SK-N-SH (cell line): ENCODE results near the gene POLR1C. TPM values are rescaled to one million over a fixed set of nuclear protein-coding genes. Genes with fewer than 3 reads are reported as not detected.

ENCODE experiments used
- CTCF ChIA-PET: fragments of 300-600, 350-600 bp; formaldehyde crosslinking; extraction: SDS; loops from one replicate; lab custom pipeline; 2021; lab: Yijun Ruan, JAX
- POLR2A ChIA-PET: fragments of 350-600 bp; sonication (Branson Sonifier 250); formaldehyde crosslinking; extraction: SDS; loops from one replicate; lab custom pipeline; 2020; ENCODE audit warnings: antibody characterized with exemption, inconsistent platforms; lab: Yijun Ruan, JAX
- DNase-seq: peaks from one replicate; pipeline ENCODE4 v3.0.0; 2012
- H2AFZ ChIP-seq: fragments of 200-600 bp; sonication (generic); 2 replicates; pipeline ENCODE4 v1.8.1; 2016; ENCODE audit warnings: antibody characterized with exemption, mild to moderate bottlenecking, low read depth
- H3F3A ChIP-seq: fragments of 200-600 bp; sonication (generic); replicated peaks from 2 replicates; pipeline ENCODE3; 2016; ENCODE audit warnings: antibody characterized with exemption, mild to moderate bottlenecking; ENCODE audit not compliant: insufficient read depth
- H3K27ac ChIP-seq, 2 experiments: fragments of 200-500 bp in 1 of 2; fragments of 200-600 bp in 1 of 2; sonication (Bioruptor generic) in 1 of 2; sonication (generic), shearing (Covaris generic) in 1 of 2; 2 replicates each; pipeline versions ENCODE4 v1.5.1 to v1.6.1; 2014 to 2016; ENCODE audit warnings: low read depth in 2 of 2, inconsistent platforms in 1 of 2, low read length in 1 of 2, mild to moderate bottlenecking in 1 of 2, mixed read lengths in 1 of 2
- H3K27me3 ChIP-seq: fragments of 200-600 bp; sonication (generic), shearing (Covaris generic); 2 replicates; pipeline ENCODE4 v1.6.1; 2016; ENCODE audit warnings: mixed run types; ENCODE audit not compliant: insufficient read depth
- H3K36me3 ChIP-seq, 2 experiments: fragments of 200-500 bp in 1 of 2; fragments of 200-600 bp in 1 of 2; sonication (Bioruptor generic) in 1 of 2; sonication (generic) in 1 of 2; replicated peaks in 1 of 2; 2 replicates each; pipeline versions ENCODE3 to v1.5.1; 2014 to 2016; ENCODE audit warnings: low read length in 1 of 2, mild to moderate bottlenecking in 1 of 2; ENCODE audit not compliant: insufficient read depth in 2 of 2, control insufficient read depth in 1 of 2
- H3K4me1 ChIP-seq, 2 experiments: fragments of 200-500 bp in 1 of 2; fragments of 200-600 bp in 1 of 2; sonication (Bioruptor generic) in 1 of 2; sonication (generic), shearing (Covaris generic) in 1 of 2; 2 replicates each; pipeline versions ENCODE4 v1.5.1 to v1.6.1; 2014 to 2016; ENCODE audit warnings: low read depth in 1 of 2, low read length in 1 of 2, mixed run types in 1 of 2; ENCODE audit not compliant: insufficient read depth in 2 of 2, control insufficient read depth in 1 of 2
- H3K4me2 ChIP-seq: fragments of 200-600 bp; sonication (generic), shearing (Covaris generic); 2 replicates; pipeline ENCODE4 v1.6.1; 2017; ENCODE audit warnings: mixed run types
- H3K4me3 ChIP-seq, 2 experiments: fragments of 200-500 bp in 1 of 2; fragments of 200-600 bp in 1 of 2; sonication (Bioruptor generic) in 1 of 2; sonication (generic), shearing (Covaris generic) in 1 of 2; 2 replicates each; pipeline versions ENCODE4 v1.5.1 to v1.8.1; 2014 to 2016; ENCODE audit warnings: low read depth in 2 of 2, inconsistent platforms in 1 of 2, low read length in 1 of 2, mild to moderate bottlenecking in 1 of 2, mixed read lengths in 1 of 2, moderate library complexity in 1 of 2
- H3K79me2 ChIP-seq: fragments of 200-600 bp; sonication (generic); 2 replicates; pipeline ENCODE4 v1.8.1; 2017; ENCODE audit warnings: mild to moderate bottlenecking; ENCODE audit not compliant: insufficient read depth
- H3K9ac ChIP-seq: fragments of 200-600 bp; sonication (generic); 2 replicates; pipeline ENCODE4 v1.6.1; 2017; ENCODE audit warnings: mixed run types
- H3K9me2 ChIP-seq: fragments of 200-600 bp; sonication (generic); 2 replicates; pipeline ENCODE4 v1.6.1; 2017; ENCODE audit warnings: mixed run types
- H3K9me3 ChIP-seq: fragments of 200-600 bp; sonication (generic); 2 replicates; pipeline ENCODE4 v1.6.1; 2017; ENCODE audit warnings: mixed run types, mild to moderate bottlenecking, moderate library complexity
- H4K20me1 ChIP-seq: fragments of 200-600 bp; sonication (generic); 2 replicates; pipeline ENCODE4 v1.6.1; 2017; ENCODE audit warnings: mild to moderate bottlenecking, mixed run types; ENCODE audit not compliant: insufficient read depth
- EP300 ChIP-seq, 2 experiments: IDR thresholded peaks; 2 replicates each; pipeline versions ENCODE4 v1.4.0 to v1.6.1; 2012; ENCODE audit warnings: borderline replicate concordance in 1 of 2, low read depth in 1 of 2, low read length in 1 of 2
- FOXM1 ChIP-seq: IDR thresholded peaks from 2 replicates; pipeline ENCODE4 v1.4.0; 2012; ENCODE audit warnings: low read depth, mild to moderate bottlenecking
- GATA2 ChIP-seq: sonication (generic); formaldehyde crosslinking; IDR thresholded peaks from 2 replicates; pipeline ENCODE4 v1.5.0; 2020; ENCODE audit warnings: mild to moderate bottlenecking, missing genetic modification reagents
- MXI1 ChIP-seq: IDR thresholded peaks from 2 replicates; pipeline ENCODE4 v1.6.1; 2012; ENCODE audit warnings: mild to moderate bottlenecking, low read depth, low read length, improper control_type of control experiment
- NFIC ChIP-seq: IDR thresholded peaks from 2 replicates; pipeline ENCODE4 v1.4.0; 2012; ENCODE audit warnings: borderline replicate concordance
- RAD21 ChIP-seq: IDR thresholded peaks from 2 replicates; pipeline ENCODE4 v1.6.1; 2012; ENCODE audit warnings: mild to moderate bottlenecking, low read length
- RFX5 ChIP-seq: IDR thresholded peaks from 2 replicates; pipeline ENCODE4 v1.6.1; 2012; ENCODE audit warnings: mild to moderate bottlenecking, improper control_type of control experiment, low read length
- SIN3A ChIP-seq: IDR thresholded peaks from 2 replicates; pipeline ENCODE4 v1.6.1; 2012; ENCODE audit warnings: low read depth, mild to moderate bottlenecking, low read length, moderate library complexity, borderline replicate concordance
- SMC3 ChIP-seq: IDR thresholded peaks from 2 replicates; pipeline ENCODE4 v1.6.1; 2012; ENCODE audit warnings: low read depth, low read length, improper control_type of control experiment
- TCF12 ChIP-seq: IDR thresholded peaks from 2 replicates; pipeline ENCODE4 v1.4.0; 2012
- ZBTB33 ChIP-seq: IDR thresholded peaks from 2 replicates; pipeline ENCODE4 v1.4.0; 2012; ENCODE audit warnings: low read depth, borderline replicate concordance
- WGBS: methylation state at CpG from one replicate; pipeline ENCODE4 v1.1.6; 2017; ENCODE audit warnings: low lambda C conversion rate; 5-methylcytosine and 5-hydroxymethylcytosine counted together
- polyA plus RNA-seq, 3 experiments: library from polyadenylated mRNA; depleted of rRNA; stranded (reverse); fragments of >200 nt; gene quantifications; 2 replicates each; pipeline ENCODE4 v1.2.3, GENCODE V29; 2012
- TF ChIP-seq, protein P1 (sequence below): IDR thresholded peaks from 2 replicates; pipeline ENCODE4 v1.6.1; 2012; ENCODE audit warnings: mild to moderate bottlenecking, low read depth, low read length, moderate library complexity
- TF ChIP-seq, protein P2 (sequence below): IDR thresholded peaks from 2 replicates; pipeline ENCODE4 v1.4.0; 2012; ENCODE audit warnings: low read depth
- TF ChIP-seq, protein P3 (sequence below): fragments of 200-600 bp; sonication (generic); IDR thresholded peaks from 2 replicates; pipeline ENCODE4 v1.6.1; 2017; ENCODE audit warnings: antibody characterized with exemption, mild to moderate bottlenecking, moderate library complexity

The POLR1C gene
- polyA plus RNA-seq, 1 of the 3 experiments (the other 2 are of a cell fraction), result 59.1 TPM

GRCh38 chr6:43490523-43490939, 26.4 kb upstream of the POLR1C start:
- no peak overlapping the region; a peak in 1 of 4 replicates for H3K27ac ChIP-seq
- H3K4me2 ChIP-seq, result no peak overlapping the region
- H3K4me1 ChIP-seq, result peaks cover 24 to 27% of the 10 kb centered on the region in 2 experiments
- no peaks in the 10 kb centered on the region for H3K36me3 ChIP-seq
- 94% methylated on average over 4 of the region's 6 CpGs for WGBS
- H3K9me3 ChIP-seq, result no peaks in the 10 kb centered on the region
- no peak overlapping the region for H3K4me3 ChIP-seq
- POLR2A ChIA-PET, result interaction anchor here (1.7 to 2.0 kb wide), 2 partner anchors 34 to 46 kb away, joined by 5 read pairs; no protein-coding TSS in a partner anchor
- H3K27me3 ChIP-seq, result no peaks in the 10 kb centered on the region
- no peak for TF ChIP-seq EP300 (IDR thresholded peaks at IDR 0.05; ENCODE audit: borderline replicate concordance in 1 of 2, low read depth in 1 of 2, low read length in 1 of 2)
- no peak for TF ChIP-seq SIN3A
- TF ChIP-seq, protein P1, sequence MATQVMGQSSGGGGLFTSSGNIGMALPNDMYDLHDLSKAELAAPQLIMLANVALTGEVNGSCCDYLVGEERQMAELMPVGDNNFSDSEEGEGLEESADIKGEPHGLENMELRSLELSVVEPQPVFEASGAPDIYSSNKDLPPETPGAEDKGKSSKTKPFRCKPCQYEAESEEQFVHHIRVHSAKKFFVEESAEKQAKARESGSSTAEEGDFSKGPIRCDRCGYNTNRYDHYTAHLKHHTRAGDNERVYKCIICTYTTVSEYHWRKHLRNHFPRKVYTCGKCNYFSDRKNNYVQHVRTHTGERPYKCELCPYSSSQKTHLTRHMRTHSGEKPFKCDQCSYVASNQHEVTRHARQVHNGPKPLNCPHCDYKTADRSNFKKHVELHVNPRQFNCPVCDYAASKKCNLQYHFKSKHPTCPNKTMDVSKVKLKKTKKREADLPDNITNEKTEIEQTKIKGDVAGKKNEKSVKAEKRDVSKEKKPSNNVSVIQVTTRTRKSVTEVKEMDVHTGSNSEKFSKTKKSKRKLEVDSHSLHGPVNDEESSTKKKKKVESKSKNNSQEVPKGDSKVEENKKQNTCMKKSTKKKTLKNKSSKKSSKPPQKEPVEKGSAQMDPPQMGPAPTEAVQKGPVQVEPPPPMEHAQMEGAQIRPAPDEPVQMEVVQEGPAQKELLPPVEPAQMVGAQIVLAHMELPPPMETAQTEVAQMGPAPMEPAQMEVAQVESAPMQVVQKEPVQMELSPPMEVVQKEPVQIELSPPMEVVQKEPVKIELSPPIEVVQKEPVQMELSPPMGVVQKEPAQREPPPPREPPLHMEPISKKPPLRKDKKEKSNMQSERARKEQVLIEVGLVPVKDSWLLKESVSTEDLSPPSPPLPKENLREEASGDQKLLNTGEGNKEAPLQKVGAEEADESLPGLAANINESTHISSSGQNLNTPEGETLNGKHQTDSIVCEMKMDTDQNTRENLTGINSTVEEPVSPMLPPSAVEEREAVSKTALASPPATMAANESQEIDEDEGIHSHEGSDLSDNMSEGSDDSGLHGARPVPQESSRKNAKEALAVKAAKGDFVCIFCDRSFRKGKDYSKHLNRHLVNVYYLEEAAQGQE, result no peak
- TF ChIP-seq RAD21, result no peak
- TF ChIP-seq, all 33 proteins: peak for 0
- CTCF ChIA-PET, result interaction anchor here (1.4 to 22.4 kb wide), 4 partner anchors 16 to 104 kb away, joined by 4 to 382 read pairs (median 108); partner anchors contain the start of genes DLK2 and LRRC73
- Histone ChIP-seq H2AFZ (no peak overlapping the region), H3K9me2 (no peaks in the 10 kb centered on the region), H4K20me1 (peaks cover 35% of the 10 kb centered on the region; the same call in 1 of the 2 replicates), H3F3A (no peaks in the 10 kb centered on the region), H3K9ac (no peak overlapping the region), H3K79me2 (peaks cover 43% of the 10 kb centered on the region)
- no peak for DNase-seq

DNA sequence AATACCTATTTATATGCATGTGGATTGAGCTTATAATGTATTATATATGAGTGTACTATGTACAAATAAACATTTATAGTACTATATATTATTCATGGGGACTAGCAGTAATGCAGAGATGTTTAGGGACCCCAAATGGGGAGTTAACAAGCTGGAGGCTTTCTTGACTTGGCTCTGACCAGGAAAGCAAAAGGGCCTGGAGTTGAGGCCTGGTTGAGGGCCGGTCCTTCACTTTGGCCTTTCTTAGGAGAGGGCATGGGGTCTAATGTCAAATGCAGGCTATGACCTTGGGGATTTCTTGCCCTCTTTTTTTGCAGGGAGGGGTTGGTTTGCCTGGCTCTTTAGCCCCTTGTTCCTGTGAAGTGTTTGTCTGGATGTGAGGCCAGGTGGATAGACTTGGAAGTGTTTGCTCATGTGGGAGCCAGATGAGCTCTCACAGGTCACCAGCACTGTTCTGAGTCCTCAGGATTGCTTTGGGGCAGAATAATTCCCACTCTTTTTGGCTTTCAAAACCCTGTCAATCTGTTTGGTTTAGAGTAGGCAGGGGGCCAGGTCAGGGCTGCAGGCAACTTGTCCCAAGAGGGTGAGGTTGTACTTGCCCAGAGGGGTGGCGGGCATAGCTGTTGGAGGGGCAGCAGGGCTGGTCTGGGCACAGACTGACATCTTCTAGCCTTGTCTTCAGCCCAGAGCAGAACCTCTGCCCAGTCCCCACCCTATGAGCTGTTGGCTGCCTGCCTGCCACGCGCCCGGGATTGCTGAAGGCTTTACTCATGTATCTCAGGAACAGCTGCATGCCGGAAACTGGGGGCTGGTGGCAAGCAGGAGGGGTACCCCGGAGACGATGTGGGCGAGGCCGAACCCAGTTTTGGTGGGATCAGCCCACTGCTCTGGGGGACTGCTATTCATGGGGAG, 24.9 kb upstream of the POLR1C start:
- Histone ChIP-seq H3K27ac (peak overlapping the region in 1 of 2 experiments; percentile 80; a peak in 2 of 4 replicates), H3K9ac (no peak overlapping the region), H3K4me3 (no peak overlapping the region), H2AFZ (no peak overlapping the region), H4K20me1 (peaks cover 35% of the 10 kb centered on the region; the same call in 1 of the 2 replicates), H3K27me3 (no peaks in the 10 kb centered on the region), H3K79me2 (peaks cover 31% of the 10 kb centered on the region), H3K9me2 (no peaks in the 10 kb centered on the region), H3K9me3 (no peaks in the 10 kb centered on the region), H3K4me2 (peak overlapping the region; percentile 33), H3K4me1 (peaks cover 24 to 41% of the 10 kb centered on the region in 2 experiments), H3F3A (no peaks in the 10 kb centered on the region), H3K36me3 (no peaks in the 10 kb centered on the region)
- TF ChIP-seq FOXM1, result no peak
- no peak for TF ChIP-seq GATA2 (CRISPR knock-in tag)
- TF ChIP-seq, protein P2, sequence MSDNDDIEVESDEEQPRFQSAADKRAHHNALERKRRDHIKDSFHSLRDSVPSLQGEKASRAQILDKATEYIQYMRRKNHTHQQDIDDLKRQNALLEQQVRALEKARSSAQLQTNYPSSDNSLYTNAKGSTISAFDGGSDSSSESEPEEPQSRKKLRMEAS, result peak; percentile 55; the same call in 1 of the 2 replicates
- peak; percentile 44; the same call in 1 of the 2 replicates for TF ChIP-seq TCF12
- TF ChIP-seq SMC3, result no peak
- TF ChIP-seq ZBTB33, result no peak
- peak; percentile 71; the same call in 1 of the 2 replicates for TF ChIP-seq NFIC
- TF ChIP-seq MXI1, result peak; percentile 29; the same call in 1 of the 2 replicates
- TF ChIP-seq RFX5, result no peak
- no peak for TF ChIP-seq SIN3A
- TF ChIP-seq, protein P3, sequence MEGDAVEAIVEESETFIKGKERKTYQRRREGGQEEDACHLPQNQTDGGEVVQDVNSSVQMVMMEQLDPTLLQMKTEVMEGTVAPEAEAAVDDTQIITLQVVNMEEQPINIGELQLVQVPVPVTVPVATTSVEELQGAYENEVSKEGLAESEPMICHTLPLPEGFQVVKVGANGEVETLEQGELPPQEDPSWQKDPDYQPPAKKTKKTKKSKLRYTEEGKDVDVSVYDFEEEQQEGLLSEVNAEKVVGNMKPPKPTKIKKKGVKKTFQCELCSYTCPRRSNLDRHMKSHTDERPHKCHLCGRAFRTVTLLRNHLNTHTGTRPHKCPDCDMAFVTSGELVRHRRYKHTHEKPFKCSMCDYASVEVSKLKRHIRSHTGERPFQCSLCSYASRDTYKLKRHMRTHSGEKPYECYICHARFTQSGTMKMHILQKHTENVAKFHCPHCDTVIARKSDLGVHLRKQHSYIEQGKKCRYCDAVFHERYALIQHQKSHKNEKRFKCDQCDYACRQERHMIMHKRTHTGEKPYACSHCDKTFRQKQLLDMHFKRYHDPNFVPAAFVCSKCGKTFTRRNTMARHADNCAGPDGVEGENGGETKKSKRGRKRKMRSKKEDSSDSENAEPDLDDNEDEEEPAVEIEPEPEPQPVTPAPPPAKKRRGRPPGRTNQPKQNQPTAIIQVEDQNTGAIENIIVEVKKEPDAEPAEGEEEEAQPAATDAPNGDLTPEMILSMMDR, result no peak
- peak; percentile 52 for DNase-seq
- ChIA-PET CTCF (interaction anchor here (1.2 to 22.4 kb wide), 6 partner anchors 14 to 263 kb away, joined by 3 to 382 read pairs (median 13); partner anchors contain the start of genes DLK2, DNPH1 and LRRC73), POLR2A (interaction anchor here (1.3 to 2.1 kb wide), 2 partner anchors 15 kb away, joined by 4 to 8 read pairs; partner anchors contain the start of gene TJAP1)
- WGBS, result 63% methylated on average over 9 of the region's 10 CpGs
